Trophoblast cell (in vitro differentiated cells and primary cell): ENCODE measurements around the gene BTG2.

Source experiments
- DNase-seq, 2 donors: peaks; one replicate each; pipeline ENCODE4 v3.0.0-alpha.2; 2016
- H2AFZ ChIP-seq: 2 replicates; pipeline ENCODE4 v1.6.1; 2013; ENCODE audit warnings: low read length, moderate library complexity, mild to moderate bottlenecking; ENCODE audit not compliant: insufficient read depth, poor library complexity
- H2AK5ac ChIP-seq: 2 replicates; pipeline ENCODE4 v1.6.1; 2013; ENCODE audit warnings: mild to moderate bottlenecking, low read length
- H2BK120ac ChIP-seq: 2 replicates; pipeline ENCODE4 v1.6.1; 2013; ENCODE audit warnings: low read length, mild to moderate bottlenecking, moderate library complexity; ENCODE audit not compliant: insufficient read depth, poor library complexity
- H2BK12ac ChIP-seq: 2 replicates; pipeline ENCODE4 v1.6.1; 2013; ENCODE audit warnings: mild to moderate bottlenecking, low read length, moderate library complexity
- H2BK5ac ChIP-seq: 2 replicates; pipeline ENCODE4 v1.6.1; 2013; ENCODE audit warnings: low read length, low read depth, moderate library complexity, mild to moderate bottlenecking; ENCODE audit not compliant: poor library complexity
- H3K14ac ChIP-seq: 2 replicates; pipeline ENCODE4 v1.6.1; 2013; ENCODE audit warnings: mild to moderate bottlenecking, low read length
- H3K18ac ChIP-seq: 2 replicates; pipeline ENCODE4 v1.6.1; 2013; ENCODE audit warnings: mild to moderate bottlenecking, low read length
- H3K23ac ChIP-seq: 2 replicates; pipeline ENCODE4 v1.6.1; 2013; ENCODE audit warnings: low read length
- H3K27ac ChIP-seq: 2 replicates; pipeline ENCODE4 v1.5.1; 2013; ENCODE audit warnings: low read depth, mild to moderate bottlenecking, inconsistent platforms, low read length, moderate library complexity
- H3K27me3 ChIP-seq: 2 replicates; pipeline ENCODE4 v1.6.1; 2013; ENCODE audit warnings: inconsistent platforms, mild to moderate bottlenecking, low read length, moderate library complexity; ENCODE audit not compliant: insufficient read depth
- H3K36me3 ChIP-seq, 2 experiments: 1 replicate in 1 of 2; 2 replicates in 1 of 2; pipeline ENCODE4 v1.6.1; 2013; ENCODE audit warnings: low read length in 2 of 2, mild to moderate bottlenecking in 2 of 2, moderate library complexity in 1 of 2; ENCODE audit not compliant: insufficient read depth in 2 of 2, control insufficient read depth in 1 of 2
- H3K4ac ChIP-seq: 2 replicates; pipeline ENCODE4 v1.6.1; 2013; ENCODE audit warnings: low read depth, mild to moderate bottlenecking, low read length, moderate library complexity
- H3K4me1 ChIP-seq, 2 experiments: 1 replicate in 1 of 2; 2 replicates in 1 of 2; pipeline ENCODE4 v1.6.1; 2013; ENCODE audit warnings: low read length in 2 of 2, mild to moderate bottlenecking in 2 of 2, moderate library complexity in 1 of 2; ENCODE audit not compliant: insufficient read depth in 2 of 2, control insufficient read depth in 1 of 2
- H3K4me2 ChIP-seq: 2 replicates; pipeline ENCODE4 v1.6.1; 2013; ENCODE audit warnings: inconsistent platforms, mild to moderate bottlenecking, low read length, moderate library complexity
- H3K4me3 ChIP-seq: 2 replicates; pipeline ENCODE4 v1.5.1; 2013; ENCODE audit warnings: mild to moderate bottlenecking, low read depth, low read length, inconsistent platforms
- H3K79me1 ChIP-seq: one replicate; pipeline ENCODE4 v1.6.1; 2013; ENCODE audit warnings: low read length
- H3K79me2 ChIP-seq: 2 replicates; pipeline ENCODE4 v1.6.1; 2013; ENCODE audit warnings: low read length, mild to moderate bottlenecking; ENCODE audit not compliant: control insufficient read depth, insufficient read depth, poor library complexity
- H3K9ac ChIP-seq: 2 replicates; pipeline ENCODE4 v1.6.1; 2013; ENCODE audit warnings: mild to moderate bottlenecking, low read length
- H3K9me3 ChIP-seq: 2 replicates; pipeline ENCODE4 v1.6.1; 2013; ENCODE audit warnings: low read depth, mild to moderate bottlenecking, control low read depth, inconsistent platforms, low read length; ENCODE audit not compliant: insufficient read depth
- H4K12ac ChIP-seq: 2 replicates; pipeline ENCODE4 v1.6.1; 2013; ENCODE audit warnings: low read depth, mild to moderate bottlenecking, low read length, moderate library complexity
- H4K8ac ChIP-seq: 2 replicates; pipeline ENCODE4 v1.6.1; 2013; ENCODE audit warnings: low read depth, mild to moderate bottlenecking, low read length, moderate library complexity
- H4K91ac ChIP-seq: one replicate; pipeline ENCODE4 v1.6.1; 2013; ENCODE audit warnings: low read depth, mild to moderate bottlenecking, low read length, moderate library complexity
- WGBS: extraction: QIAGEN DNeasy Blood & Tissue Kit; methylation state at CpG from one replicate; pipeline ENCODE4 v1.1.7; 2013; ENCODE audit warnings: missing lambda C conversion rate; ENCODE audit not compliant: insufficient read length, insufficient coverage; ENCODE audit errors: extremely low coverage; 5-methylcytosine and 5-hydroxymethylcytosine counted together

BTG2 gene

GRCh38 chr1:203268901-203269653, 36.2 kb upstream of the BTG2 start:
- peak; percentile 44 to 89 for DNase-seq
- peaks cover 2% of the 10 kb centered on the region for H3K9me3 ChIP-seq
- no peak overlapping the region for H2BK12ac ChIP-seq

GRCh38 chr1:203269654-203270020, 35.7 kb upstream of the BTG2 start:
- no peak overlapping the region for H2BK12ac ChIP-seq
- no peak overlapping the region for H2BK5ac ChIP-seq
- H3K18ac ChIP-seq, result no peak overlapping the region
- peaks cover 2% of the 10 kb centered on the region for H3K9me3 ChIP-seq
- H3K27ac ChIP-seq, result no peak overlapping the region
- H3K36me3 ChIP-seq, result no peaks in the 10 kb centered on the region
- peaks cover 6 to 10% of the 10 kb centered on the region in 2 experiments for H3K4me1 ChIP-seq
- H3K4me3 ChIP-seq, result no peak overlapping the region
- no peak overlapping the region for H4K91ac ChIP-seq
- DNase-seq, result no peak
- H3K4ac ChIP-seq, result no peak overlapping the region
- no peak overlapping the region for H2AFZ ChIP-seq
- no peak overlapping the region for H4K8ac ChIP-seq
- no peak overlapping the region for H3K23ac ChIP-seq
- H4K12ac ChIP-seq, result no peak overlapping the region
- H3K4me2 ChIP-seq, result no peak overlapping the region
- no peaks in the 10 kb centered on the region for H3K27me3 ChIP-seq
- no peak overlapping the region for H3K14ac ChIP-seq
- no peak overlapping the region for H3K9ac ChIP-seq
- no peaks in the 10 kb centered on the region for H3K79me2 ChIP-seq
- H2AK5ac ChIP-seq, result peak overlapping the region; percentile 33
- no CpG with 5 or more reads among the region's 5 CpGs for WGBS
- H3K79me1 ChIP-seq, result peaks cover 5% of the 10 kb centered on the region
- H2BK120ac ChIP-seq, result no peak overlapping the region

More at GRCh38 chr1:203268901-203269653, 36.2 kb upstream of the BTG2 start:
- WGBS, result no CpG with 5 or more reads among the region's 5 CpGs
- Histone ChIP-seq H4K91ac (no peak overlapping the region), H3K4me1 (peaks cover 6 to 10% of the 10 kb centered on the region in 2 experiments), H2AK5ac (no peak overlapping the region), H2BK5ac (no peak overlapping the region), H3K14ac (no peak overlapping the region), H3K9ac (no peak overlapping the region), H3K79me2 (no peaks in the 10 kb centered on the region), H3K18ac (no peak overlapping the region), H2BK120ac (no peak overlapping the region), H3K23ac (no peak overlapping the region), H4K12ac (no peak overlapping the region), H3K27me3 (no peaks in the 10 kb centered on the region), H3K36me3 (no peaks in the 10 kb centered on the region), H3K79me1 (peaks cover 5% of the 10 kb centered on the region), H4K8ac (peak overlapping the region; percentile 11), H3K27ac (no peak overlapping the region), H3K4me2 (no peak overlapping the region), H3K4me3 (no peak overlapping the region), H3K4ac (no peak overlapping the region), H2AFZ (peak overlapping the region; percentile 48)

- H3K27ac ChIP-seq, result no peak overlapping the region
- no peak overlapping the region for H2BK5ac ChIP-seq
- H3K4ac ChIP-seq, result no peak overlapping the region
- peak overlapping the region; percentile 35 for H4K8ac ChIP-seq
- no peaks in the 10 kb centered on the region for H3K36me3 ChIP-seq
- no peaks in the 10 kb centered on the region for H3K79me2 ChIP-seq
- WGBS, result no CpG with 5 or more reads among the region's 4 CpGs
- no peak overlapping the region for H3K23ac ChIP-seq
- H3K79me1 ChIP-seq, result peaks cover 5% of the 10 kb centered on the region
- H2BK120ac ChIP-seq, result no peak overlapping the region
- no peak overlapping the region for H3K9ac ChIP-seq
- H3K27me3 ChIP-seq, result no peaks in the 10 kb centered on the region
- no peak overlapping the region for H4K91ac ChIP-seq
- no peak overlapping the region for H3K4me3 ChIP-seq
- no peak overlapping the region for H3K4me2 ChIP-seq
- no peak overlapping the region for H4K12ac ChIP-seq
- H3K9me3 ChIP-seq, result peaks cover 2% of the 10 kb centered on the region
- H3K4me1 ChIP-seq, result peaks cover 6 to 10% of the 10 kb centered on the region in 2 experiments
- no peak overlapping the region for H3K18ac ChIP-seq
- H2AK5ac ChIP-seq, result no peak overlapping the region
- no peak for DNase-seq
- H3K14ac ChIP-seq, result no peak overlapping the region
- H2AFZ ChIP-seq, result peak overlapping the region; percentile 1
- no peak overlapping the region for H2BK12ac ChIP-seq
Measured at GRCh38 chr1:203270448-203270847, 34.9 kb upstream of the BTG2 start.

GRCh38 chr1:203271018-203271743, 34.1 kb upstream of the BTG2 start:
- Histone ChIP-seq H2BK120ac (no peak overlapping the region), H2AFZ (peak overlapping the region; percentile 1), H3K79me1 (peaks cover 5% of the 10 kb centered on the region), H3K4me3 (no peak overlapping the region), H3K79me2 (no peaks in the 10 kb centered on the region), H3K9me3 (peaks cover 2% of the 10 kb centered on the region), H2BK5ac (no peak overlapping the region), H3K27ac (no peak overlapping the region), H4K91ac (no peak overlapping the region), H4K8ac (peak overlapping the region; percentile 6), H3K27me3 (no peaks in the 10 kb centered on the region), H3K18ac (no peak overlapping the region), H3K14ac (no peak overlapping the region), H3K23ac (no peak overlapping the region), H3K36me3 (no peaks in the 10 kb centered on the region), H3K4me2 (no peak overlapping the region), H3K4me1 (peaks cover 6 to 10% of the 10 kb centered on the region in 2 experiments), H3K9ac (no peak overlapping the region), H2AK5ac (no peak overlapping the region), H2BK12ac (no peak overlapping the region), H4K12ac (no peak overlapping the region), H3K4ac (no peak overlapping the region)
- WGBS, result no CpG with 5 or more reads among the region's 8 CpGs
- DNase-seq, result peak; percentile 50 to 68
